Stimulated activated CD4-positive, alpha-beta T cell treated with anti-CD3 and anti-CD28 coated beads, TNF-alpha, amount 100 ng/mL, for 4 hours (primary cell): ENCODE measurements around the gene GIT1.

Experiments
- DNase-seq, 3 experiments: peaks; one replicate each; pipeline ENCODE4 v3.0.0-alpha.2; 2020; ENCODE audit warnings: low read depth in 3 of 3

Gene GIT1

DNA sequence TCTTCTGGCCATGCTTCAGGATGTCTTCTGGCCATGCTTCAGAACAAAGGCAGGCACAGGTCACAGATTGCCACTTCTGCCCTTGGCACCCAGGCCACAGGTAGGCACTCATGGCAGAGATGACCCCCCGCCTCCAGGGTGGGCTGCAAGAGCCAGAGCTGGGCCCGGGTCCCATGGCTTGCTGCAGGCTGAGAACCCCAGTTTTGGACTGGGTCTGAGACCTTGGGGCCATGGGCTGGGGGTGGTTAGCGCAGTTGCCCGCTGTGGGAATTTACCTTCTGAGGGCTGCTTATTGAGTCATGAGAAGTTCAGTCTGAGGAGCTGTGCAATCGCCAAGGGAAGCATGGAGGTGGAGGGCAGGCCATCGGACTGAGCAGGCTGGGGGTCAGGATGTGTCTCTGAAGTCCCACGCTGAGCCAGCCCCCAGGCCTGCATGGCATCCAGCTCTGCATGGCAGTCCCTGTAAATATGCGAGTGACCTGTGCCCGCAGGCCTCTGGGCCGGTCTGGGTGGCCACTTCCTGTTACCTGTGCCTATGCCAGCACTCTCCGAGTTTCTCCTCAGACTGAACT lies 5.2 kb upstream of the GIT1 start:
- DNase-seq = no peak

DNA sequence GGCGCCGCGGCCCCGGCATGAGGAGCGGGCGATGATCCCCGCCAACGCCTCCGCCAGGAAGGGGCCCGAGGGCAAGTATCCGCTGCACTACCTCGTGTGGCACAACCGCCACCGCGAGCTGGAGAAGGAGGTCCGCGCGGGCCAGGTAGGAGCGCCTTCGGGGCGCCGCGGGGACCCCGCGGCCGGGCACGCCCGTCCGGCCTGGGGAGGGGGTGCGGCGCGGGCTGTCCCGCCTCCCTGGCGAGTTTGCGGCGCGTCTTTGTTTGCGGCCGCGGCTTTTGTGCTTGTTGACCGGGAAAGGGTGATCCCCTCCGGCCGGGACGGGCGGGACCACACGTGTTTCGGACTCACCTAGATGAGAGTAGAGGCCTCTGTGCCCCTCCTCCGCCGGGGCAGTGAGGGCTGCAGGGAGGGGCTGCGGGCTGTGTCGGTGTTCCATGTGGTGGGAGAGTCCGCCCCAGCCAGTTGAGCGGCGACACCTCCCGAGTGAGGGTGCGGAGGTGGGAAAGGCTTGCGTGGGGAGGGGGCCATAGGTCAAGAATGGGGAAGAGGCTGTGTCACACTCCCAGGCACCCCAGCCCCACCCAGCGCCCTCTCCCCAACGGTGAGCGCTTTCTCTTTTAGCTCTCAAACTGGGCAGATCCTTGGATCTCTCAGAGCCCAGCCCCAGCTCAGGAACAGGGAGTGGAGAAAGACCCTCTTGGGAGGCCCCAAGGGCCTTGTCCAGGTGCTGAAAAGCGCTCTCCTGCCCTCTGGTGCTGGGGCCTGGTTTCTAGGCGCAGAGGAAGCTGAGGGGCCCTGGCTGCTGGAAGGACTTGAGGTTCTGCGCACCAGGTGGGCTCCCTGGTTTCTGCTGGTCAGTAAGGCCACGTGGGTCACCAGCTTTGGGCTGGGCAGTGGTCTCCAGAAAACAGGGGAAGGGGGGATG lies 4.4 kb upstream of the GIT1 start:
- DNase-seq = no peak

DNA sequence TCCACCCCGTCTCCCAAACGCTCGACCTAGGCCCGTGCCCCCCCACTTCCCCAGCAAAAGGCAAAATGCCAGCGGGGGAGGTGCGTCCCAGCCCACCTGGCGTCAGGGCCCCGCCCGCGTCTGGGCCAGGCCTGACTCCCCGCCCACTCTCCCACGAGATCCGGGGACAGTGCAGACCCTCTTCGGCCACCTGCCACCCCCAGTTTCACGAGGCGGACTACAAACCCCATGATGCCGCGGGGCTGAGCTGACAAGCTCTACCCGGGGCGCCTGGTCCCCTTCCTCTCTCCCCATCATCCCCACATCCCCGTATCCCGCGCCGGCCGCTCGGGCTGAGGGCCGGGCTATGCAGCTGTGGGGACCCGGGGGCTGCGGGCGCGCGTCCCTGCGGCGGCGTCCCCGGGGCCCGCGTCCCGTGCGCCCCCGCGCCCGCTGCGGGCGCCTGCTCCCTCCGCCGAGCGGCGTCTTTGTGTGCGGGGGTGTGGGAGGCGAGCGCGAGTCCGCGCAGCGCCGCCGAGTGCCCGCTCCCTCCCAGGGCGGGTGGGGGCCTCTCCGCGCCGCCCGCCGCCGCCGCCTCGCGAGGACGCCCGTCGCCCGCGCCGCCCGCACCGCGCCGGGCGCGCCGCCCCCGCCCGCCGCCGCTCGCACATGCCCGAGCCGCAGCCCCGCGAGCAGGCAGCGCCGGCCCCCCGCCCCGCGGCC lies 3.6 kb upstream of the GIT1 start, which contains the start of gene ANKRD13B:
Gene ANKRD13B (plus strand): TSS at position 283 of the 702 bp plus-strand sequence. CDS start 490 bp downstream, outside the sequence.
- peak in 1 of 3 experiments; percentile 44 for DNase-seq

DNA sequence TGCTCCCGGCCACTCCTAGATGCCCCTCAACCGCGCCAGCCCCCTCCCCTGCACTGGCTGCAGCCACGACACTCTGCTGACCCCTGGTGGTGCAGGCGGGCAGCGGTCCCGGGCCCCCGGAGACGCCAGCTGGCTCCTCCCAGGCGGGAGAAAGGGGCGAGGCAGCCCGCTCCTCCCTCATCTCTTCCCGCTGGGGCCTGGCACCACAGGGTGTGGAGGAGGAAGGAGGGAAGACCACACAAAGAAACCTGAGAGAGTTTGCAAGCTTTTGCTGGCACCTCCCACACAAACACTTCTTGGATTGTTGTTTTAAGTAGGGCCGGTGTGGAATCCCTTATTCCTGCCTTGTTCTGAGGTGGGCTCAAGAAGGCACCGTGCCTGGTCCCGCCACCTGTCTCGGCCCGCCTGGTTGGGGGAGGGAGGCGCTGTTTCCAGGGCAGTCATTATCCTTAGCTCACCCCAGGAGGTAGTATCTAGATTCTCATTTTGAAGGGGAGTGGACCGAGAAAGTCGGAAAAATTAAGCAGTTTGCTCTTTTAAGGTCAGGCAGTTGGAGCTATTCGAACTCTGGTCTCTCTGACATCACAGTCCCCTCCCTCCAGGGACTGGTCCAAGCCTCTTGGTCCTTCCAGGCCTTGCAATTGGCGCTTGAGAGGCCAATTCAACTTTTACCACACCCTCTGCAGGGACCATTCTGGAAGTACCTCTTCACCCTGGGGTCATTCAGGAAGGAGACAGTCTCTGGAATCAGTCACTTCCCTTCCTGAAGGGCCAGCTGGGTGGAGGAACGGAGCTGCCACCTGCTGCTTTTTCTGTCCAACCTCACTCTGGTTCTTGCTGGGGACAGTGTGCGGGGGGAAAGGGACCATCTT lies 2.5 kb upstream of the GIT1 start:
- DNase-seq = peak; percentile 59 to 75 (median 63)

DNA sequence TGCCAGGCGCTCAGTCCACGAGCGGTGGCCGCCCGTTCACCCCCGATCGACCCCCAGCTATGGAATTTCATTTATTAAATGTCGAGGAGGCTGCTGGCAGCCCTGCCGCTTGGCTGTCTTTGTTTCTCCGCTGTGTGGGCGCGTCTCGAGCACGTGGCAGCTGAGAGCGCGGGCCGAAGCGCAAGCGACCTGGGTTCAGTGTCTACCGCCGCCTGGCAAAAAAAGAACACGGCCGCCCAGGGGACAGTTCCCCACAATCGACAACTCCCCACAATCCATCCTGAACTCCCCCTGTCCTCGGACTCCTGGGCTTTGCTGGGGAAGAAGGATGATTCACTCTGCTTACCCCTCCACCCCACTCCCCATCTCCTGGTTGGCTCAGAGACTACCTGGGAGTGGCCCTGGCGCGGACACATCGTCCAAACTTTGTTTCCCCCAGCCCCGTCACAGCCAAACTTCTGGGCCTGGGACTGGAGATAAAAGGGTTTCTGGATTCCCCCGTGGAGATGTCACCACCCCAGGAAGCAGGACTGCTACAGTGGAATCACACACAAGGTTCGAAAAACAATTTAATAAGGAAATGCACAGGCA lies 1.8 kb upstream of the GIT1 start:
- DNase-seq = no peak

DNA sequence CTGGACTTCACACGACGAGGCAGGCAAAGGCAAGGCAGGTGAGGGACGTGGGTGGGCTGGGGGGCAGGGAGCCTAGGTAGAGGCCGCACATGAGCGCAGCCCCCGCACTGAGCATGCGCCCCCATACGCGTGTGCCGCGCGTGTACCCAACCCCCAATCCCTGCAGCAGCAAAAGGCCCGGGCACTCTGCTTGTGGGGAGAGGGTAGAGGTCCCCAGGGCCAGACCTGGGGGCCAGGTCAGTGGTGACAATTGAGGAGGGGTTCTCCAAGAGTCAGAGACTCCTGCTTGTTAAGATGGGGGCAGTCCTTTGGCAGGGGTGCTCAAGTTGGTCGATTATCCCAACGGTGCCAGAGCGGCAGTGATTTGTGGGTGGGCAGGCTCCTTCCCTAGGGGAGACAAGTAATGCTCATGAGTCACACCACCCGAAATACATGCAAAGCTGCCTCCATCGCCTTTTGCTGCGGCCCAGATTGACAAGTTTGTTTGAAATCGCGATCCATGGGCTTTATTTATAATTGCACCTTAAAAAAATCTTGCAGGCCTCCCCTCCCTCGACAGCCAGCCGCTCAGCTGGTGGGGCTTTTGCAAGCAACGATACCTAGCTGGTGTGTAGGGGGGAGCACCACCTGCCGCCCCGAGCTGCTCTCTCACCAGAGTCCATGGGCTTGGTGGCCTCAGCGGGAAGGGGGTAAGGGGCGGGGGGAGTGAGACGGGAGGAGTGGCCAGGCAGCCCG lies 1.1 kb upstream of the GIT1 start:
- no peak for DNase-seq

DNA sequence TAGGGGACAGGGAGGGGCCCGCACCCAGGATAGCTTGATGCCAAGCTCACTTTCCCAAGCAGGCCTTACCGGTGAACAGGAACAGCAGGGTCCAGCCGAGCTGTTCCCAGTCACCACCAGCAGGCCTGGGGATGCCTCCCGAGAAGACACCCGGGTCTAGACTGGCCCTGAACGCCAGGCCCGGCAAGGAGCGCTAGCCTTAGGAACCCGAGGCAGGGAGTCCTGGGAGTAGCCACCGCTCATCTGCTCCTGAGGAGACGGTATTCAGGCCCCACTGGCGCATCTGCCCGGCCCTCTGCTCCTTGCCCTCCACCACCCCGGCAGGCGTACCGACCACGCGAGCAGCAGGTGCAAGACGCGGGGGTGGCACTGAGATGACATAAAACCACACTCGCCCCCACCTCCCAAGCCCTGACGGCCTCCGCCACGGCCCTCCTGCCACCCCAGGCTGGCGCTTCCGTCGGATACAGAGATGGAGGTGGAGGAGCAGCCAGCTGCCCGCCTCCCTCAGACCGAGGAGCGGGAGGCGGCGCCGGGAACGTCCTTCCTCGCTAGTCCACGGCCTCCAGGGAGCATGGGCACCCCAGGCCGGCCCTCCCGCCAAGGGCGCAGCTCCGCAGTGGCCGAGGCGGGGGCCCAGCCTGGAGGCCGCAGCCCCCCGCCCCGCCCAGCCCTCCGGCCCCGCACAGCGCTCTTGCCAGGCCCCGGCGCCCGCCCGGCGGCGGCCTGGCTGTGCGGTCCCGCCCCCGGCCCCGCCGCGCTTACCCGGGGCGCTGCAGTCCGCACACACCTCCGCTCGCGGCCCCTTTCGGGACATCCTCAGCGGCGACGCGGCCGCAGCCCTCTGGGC lies 661 bp downstream of the GIT1 start:
- peak in 2 of 3 experiments; percentile 61 to 62 for DNase-seq

DNA sequence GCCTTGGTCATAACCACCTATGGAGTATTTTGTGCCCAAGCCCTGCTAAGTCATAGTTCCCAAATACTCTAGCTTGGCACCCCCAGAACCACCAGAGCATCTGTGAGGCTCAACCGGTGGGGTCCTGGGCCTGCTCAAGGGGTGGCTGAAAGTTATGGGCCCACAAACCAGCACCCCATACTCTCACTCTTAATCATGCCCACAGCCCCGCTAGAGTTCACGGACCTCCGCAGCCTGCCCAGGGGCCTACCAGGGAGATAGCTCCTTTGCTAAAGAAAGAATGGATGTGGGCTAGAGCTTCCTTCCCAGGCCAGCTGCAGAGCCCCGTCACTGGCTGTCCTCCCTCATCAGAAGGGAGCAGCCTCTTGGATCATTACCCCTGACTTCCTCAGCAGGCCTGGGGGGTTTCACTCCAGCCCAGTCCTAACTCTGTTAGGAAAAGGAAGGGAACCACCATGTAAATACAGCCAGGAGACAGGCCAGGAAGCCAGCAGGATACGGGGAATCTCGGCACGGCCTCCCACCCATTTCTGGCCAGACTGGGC lies 1.4 kb downstream of the GIT1 start:
- DNase-seq = no peak

DNA sequence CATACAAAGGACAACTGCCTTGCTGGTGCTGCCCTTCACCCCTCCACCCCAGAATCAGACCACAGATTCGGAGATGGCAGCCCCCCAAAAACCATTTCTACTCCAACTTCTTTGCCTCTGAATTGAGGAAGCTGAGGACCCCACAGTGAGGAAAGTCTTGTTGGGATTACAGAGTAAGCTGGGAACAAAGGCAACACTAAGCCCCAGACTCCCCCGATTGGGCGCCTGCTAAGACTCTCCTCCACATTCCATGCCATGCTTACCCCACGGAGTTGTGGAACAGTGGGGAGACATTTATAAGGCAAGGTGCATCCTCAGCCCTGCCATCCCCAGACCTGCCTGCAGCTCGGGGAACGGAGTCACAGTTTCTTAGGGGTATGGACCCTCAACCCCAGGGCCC lies 1.9 kb downstream of the GIT1 start:
- DNase-seq = no peak

DNA sequence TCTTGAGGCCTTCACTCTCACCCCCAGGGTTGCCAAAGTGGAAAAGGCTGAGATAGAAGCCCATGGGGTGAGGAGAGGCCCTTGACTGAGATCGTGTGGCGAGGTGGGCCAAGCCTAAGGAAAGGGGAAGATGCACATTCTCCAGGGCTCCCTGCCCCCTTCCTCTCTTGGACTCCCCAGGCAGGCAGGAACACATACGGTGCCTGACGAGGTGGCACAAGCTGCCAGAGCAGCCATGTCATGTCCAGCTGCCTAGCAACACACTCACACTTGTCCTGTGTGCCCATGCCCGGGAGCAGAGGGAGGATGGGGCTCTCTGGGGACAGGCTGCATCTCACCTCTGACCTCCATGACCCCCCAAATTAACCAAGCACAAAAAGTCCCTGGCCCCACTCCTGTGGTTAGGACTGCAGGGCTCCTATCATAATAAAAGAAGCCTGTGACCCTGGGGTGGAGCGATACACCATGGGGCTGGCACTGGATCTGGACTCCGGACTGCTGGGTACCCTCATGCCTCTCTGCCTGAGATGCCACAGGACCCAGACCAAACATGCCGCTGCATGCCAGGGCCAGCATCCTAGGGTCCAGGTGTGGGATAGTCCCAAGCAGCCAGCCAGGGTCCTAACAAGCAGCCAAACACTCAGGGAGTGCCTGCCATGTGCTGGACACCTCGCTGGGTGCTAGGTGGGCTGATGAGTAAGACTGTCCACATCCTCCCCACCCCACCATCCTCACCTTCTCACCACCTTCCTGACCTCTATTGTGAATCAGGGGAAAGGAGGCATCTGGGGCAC lies 2.6 kb downstream of the GIT1 start:
- no peak for DNase-seq

DNA sequence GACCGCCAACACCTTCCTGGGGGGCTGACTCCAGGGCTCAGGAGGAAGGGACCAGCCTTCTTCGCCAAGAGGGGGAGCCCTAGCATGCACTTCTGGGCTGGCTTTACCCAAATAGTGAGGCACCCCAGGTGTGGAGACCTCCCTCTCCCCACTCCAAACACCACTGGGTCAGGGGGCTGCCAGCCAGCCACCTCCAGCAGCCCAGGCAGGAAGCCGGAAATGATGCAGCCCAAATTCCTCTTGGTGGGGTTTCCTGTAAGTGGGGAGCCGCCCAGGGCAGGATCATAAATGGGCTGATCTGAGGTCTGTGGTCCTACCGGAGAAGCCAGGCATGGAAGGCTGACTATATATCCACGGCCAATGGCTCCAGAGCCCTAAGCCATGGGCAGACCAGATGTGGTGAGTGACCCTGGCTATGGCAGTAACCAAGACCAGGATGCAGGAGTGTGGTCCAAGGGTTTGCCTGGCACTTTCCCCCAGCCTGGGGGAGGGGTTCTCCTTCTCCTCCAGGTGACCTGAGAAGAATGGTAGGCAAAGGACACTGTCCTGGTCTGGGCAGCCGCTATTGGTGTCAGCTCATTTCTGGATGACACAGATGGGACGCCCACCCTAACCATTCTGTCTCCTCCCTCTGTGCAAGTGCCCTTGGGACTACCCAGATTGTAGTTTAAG lies 4.2 kb downstream of the GIT1 start:
- no peak for DNase-seq

DNA sequence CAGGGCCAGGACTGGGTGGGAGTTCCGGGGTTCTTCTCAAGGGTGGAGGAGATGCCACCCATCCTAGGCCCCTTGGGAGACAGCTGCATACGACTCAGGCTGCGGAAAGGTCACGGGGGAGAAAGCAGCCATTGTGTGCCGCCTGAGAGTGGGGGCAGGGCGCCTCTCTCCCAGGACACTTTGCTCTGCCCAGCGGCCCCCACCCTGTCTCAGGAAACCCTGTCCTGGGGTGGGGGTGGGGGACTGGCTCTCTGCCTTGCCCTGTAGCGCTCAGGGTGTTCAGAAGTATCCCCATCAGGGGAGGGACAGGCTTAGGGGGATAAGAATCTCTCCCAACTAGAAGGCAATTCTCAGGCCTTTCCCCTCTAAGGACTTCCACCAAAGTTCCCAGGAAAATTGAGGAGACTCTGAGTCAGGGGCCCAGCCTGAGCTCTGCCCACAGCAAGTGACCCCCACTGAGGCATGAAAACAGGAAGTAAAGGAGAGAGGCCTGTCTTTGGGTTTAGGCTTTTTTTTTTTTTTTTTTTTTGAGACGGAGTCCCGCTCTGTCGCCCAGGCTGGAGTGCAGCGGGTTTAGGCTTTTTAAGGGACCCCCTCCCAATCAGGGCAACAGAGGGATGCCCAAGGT lies 4.9 kb downstream of the GIT1 start:
- DNase-seq = no peak

DNA sequence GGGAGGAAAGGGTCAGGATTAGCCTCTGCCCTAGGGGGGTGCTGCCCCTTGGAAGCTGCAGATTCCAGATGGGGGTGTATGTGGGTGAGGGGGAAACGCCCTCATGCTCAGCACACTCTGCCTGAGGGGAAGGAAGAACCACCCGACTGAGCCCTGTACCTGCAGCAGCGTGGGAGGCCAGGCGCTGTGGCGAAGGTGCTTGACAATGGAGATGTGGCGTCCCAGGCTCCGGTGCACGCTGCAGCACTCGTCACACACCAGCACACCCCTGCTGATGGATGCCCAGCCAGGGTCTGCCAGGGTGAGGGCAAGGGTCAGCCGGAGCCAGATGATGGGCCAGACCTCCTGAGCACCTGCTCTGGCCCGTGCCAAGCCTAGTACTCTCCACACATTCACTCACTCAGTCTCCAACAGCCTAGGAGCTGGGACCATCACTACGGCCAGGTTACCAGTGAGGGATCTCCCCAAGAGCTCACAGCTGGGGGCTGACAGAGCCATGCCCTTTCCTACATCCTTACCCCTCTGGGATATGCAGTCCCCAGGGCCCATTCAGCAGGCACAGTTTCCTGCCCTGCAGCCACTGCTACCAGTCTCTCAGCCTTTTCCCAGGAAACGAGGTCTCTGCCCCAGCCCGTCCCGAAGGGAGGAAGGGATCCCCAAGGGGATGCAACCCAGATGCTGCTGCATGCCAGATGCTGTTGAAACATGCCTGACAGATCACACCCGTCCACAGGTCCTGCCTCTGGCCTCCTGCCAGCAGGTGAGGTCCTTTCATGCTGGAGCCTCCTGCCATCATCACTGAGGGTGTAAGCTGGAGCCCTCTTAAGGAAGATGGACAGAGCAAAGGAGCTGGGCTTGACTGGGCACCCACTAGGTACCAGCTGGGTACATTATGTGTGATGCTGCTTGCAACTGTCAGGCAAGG lies 5.9 kb downstream of the GIT1 start:
- no peak for DNase-seq

DNA sequence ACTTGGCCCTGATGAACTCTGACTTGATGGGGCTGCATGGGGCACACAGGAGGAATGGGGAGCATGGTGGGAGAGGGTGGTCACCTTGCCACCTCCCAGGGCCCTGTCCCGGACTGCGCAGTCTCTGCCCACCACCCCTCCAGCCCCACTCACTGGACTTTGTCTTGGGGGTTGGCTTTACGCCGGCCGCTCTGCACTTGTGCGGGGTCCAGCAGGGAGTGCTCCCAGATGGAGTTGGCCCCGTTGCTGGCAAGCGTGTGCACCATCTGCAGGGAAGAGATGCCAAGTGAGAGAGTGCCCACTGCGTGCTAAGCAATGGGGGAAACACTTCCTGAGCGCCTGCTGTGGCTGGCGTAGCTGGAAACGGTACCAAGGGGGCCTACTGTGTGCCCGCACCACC lies 6.7 kb downstream of the GIT1 start:
- DNase-seq = no peak

DNA sequence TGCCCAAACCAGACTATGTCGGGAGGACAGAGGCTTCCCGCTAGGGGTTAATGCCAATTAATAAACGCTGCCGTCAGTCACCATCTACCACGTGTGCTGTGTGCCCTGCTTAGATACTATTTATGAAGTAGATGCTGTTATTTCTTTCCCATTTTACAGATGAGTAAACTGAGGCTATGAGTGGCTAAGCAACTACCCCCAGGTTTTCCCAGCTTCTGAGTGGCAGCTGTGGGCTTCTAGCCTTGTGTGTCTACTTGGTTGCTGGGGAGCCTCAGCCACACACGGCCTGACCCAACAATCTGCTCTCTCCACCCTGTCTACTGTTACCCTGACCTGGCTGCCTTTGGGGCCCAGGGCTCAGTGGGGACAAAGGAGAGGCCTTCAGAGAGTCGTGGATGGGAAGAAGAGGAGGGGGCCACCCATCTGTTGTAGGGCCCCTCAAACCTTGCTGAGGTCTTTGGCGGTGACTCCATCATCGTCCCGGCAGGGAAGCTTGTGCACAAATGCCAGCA lies 7.1 kb downstream of the GIT1 start:
- DNase-seq = no peak
